ENCODE data around the gene LINGO1. TPM values are rescaled to one million over a fixed set of nuclear protein-coding genes. Genes with fewer than 3 reads are reported as not detected.

The LINGO1 gene, protein sequence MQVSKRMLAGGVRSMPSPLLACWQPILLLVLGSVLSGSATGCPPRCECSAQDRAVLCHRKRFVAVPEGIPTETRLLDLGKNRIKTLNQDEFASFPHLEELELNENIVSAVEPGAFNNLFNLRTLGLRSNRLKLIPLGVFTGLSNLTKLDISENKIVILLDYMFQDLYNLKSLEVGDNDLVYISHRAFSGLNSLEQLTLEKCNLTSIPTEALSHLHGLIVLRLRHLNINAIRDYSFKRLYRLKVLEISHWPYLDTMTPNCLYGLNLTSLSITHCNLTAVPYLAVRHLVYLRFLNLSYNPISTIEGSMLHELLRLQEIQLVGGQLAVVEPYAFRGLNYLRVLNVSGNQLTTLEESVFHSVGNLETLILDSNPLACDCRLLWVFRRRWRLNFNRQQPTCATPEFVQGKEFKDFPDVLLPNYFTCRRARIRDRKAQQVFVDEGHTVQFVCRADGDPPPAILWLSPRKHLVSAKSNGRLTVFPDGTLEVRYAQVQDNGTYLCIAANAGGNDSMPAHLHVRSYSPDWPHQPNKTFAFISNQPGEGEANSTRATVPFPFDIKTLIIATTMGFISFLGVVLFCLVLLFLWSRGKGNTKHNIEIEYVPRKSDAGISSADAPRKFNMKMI
- 25.1 TPM for polyA plus RNA-seq (2013, experiment 1 of 2)
- polyA plus RNA-seq (2013, experiment 2 of 2) = 20.0 TPM

DNA sequence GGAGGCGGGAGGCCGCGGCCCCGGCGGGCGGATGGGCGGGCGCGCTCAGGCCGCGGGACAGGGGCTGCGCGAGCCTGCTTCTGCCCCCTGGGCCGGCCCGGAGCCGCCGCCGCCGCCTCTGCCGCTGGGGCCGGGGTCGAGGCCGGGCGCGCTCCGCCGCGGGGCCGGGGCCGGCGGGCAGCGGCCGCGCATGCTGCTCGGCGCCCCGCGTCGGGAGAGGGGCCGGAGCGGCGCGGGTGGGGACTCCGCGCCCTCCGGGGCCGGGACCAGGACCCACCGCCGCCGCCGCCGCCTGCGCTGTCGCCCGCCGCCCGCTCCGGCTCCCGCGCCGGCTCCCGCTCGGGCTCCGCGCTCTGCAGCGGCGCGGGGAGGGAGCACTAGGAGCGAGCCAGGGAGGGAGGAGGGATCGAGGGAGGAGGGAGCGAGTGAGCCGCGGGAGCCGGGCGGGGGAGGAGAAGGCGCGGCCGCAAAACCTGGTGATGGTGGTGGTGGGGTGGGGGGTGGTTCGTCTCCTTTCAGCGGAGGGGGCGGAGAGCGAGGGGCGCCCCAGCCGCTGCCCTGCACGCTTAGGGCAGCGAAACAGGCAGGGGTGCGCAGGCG is at the start of gene LINGO1:
Gene LINGO1 (minus strand): TSS at position 379 of the 600 bp plus-strand sequence. CDS start 597 bp downstream, outside the sequence.
- Histone ChIP-seq H3K27ac (ENCODE audit: low read depth, low read length, severe bottlenecking) (no peak within 1 kb of the TSS), H3K4me3 (ENCODE audit: extremely low read depth, insufficient read depth, low read length, poor library complexity, severe bottlenecking) (peak within 1 kb of the TSS; percentile 41), H3K36me3 (ENCODE audit: control insufficient read depth, insufficient read depth, low read length) (no peaks in the 10 kb centered on the region), H3K4me1 (ENCODE audit: control insufficient read depth, insufficient read depth, low read length, poor library complexity, severe bottlenecking) (peaks cover 19% of the 10 kb centered on the region), H3K9me3 (ENCODE audit: control insufficient read depth, low read length) (no peaks in the 10 kb centered on the region)
- WGBS, 2 experiments (ENCODE audit: insufficient coverage in 2 of 2) = 0 to 1% methylated on average over 22 to 49 of the region's 88 CpGs

DNA sequence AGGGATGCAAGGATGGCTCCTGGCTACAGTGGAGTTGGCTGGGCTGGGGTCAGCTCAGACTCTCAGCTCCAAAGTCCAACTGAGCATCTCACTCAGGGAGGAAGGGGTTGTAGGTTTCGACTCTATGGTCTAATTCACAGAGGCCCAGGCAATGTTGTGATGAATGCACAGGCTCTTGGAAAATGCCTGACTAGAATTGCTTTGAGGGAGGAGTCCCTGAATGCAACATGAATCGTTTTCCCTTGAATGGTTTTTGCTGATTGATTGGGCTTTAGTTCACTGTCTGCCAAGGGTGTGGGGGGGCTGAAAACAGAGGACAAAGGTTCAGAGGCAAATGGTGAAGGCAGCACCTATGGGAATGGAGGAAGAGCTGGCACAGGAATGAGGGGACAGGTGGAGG is 48.6 kb upstream of the LINGO1 start:
- no peak overlapping the region for H3K4me3 ChIP-seq (ENCODE audit: extremely low read depth, insufficient read depth, low read length, poor library complexity, severe bottlenecking)
- 55 to 64% methylated on average over 2 of the region's 2 CpGs for WGBS, 2 experiments (ENCODE audit: insufficient coverage in 2 of 2)

DNA sequence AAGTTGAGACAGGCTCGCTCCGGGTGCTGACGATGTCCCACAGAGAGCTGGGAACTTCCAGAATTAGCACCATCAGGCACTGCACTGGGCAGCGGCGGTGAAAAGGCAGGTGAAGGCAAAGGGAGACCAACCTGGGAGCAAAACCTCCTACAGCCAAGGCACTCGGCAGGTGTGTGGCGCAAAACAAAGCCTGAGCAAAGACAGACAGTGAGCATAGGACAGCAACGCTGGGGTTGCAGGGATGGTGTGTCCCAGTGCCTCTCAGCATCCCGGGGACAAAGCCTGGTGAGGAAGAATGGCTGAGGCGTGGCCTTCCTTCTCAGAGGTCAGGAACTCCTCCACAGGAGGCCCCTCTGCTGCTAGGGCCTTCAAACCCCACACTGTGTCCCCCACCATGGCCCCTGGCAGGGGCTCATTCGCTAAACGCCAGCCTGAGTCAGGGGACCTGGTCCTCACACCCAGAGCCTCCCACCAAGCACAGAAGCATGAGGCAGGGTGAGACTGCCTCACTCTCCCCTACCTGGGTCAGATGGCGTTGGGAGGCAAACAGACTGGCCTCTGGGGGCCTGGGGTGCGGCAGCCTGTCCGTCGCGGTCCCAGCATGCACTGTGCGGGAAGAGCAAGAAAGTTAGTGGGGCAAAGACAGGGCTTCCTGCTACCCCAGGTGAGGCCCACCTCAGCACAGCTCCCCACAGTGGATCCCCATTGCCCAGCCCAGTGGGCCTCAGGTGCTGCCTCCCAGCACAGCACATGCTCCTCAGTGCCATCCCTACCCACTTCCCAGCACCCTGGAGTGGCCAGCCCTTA is 44.1 kb upstream of the LINGO1 start:
- Histone ChIP-seq H3K9me3 (ENCODE audit: control insufficient read depth, low read length) (no peaks in the 10 kb centered on the region), H3K27ac (ENCODE audit: low read depth, low read length, severe bottlenecking) (no peak overlapping the region), H3K4me1 (ENCODE audit: control insufficient read depth, insufficient read depth, low read length, poor library complexity, severe bottlenecking) (no peaks in the 10 kb centered on the region), H3K4me3 (ENCODE audit: extremely low read depth, insufficient read depth, low read length, poor library complexity, severe bottlenecking) (no peak overlapping the region), H3K36me3 (ENCODE audit: control insufficient read depth, insufficient read depth, low read length) (no peaks in the 10 kb centered on the region)
- 78 to 84% methylated on average over 16 to 17 of the region's 18 CpGs for WGBS, 2 experiments (ENCODE audit: insufficient coverage in 2 of 2)

More for the DNA sequence above, 48.6 kb upstream of the LINGO1 start:
- no peaks in the 10 kb centered on the region for H3K9me3 ChIP-seq (ENCODE audit: control insufficient read depth, low read length)
- no peaks in the 10 kb centered on the region for H3K36me3 ChIP-seq (ENCODE audit: control insufficient read depth, insufficient read depth, low read length)
- H3K4me1 ChIP-seq (ENCODE audit: control insufficient read depth, insufficient read depth, low read length, poor library complexity, severe bottlenecking) = no peaks in the 10 kb centered on the region
- H3K27ac ChIP-seq (ENCODE audit: low read depth, low read length, severe bottlenecking) = no peak overlapping the region

- Histone ChIP-seq H3K4me1 (ENCODE audit: control insufficient read depth, insufficient read depth, low read length, poor library complexity, severe bottlenecking) (no peaks in the 10 kb centered on the region), H3K27ac (ENCODE audit: low read depth, low read length, severe bottlenecking) (no peak overlapping the region), H3K36me3 (ENCODE audit: control insufficient read depth, insufficient read depth, low read length) (no peaks in the 10 kb centered on the region), H3K4me3 (ENCODE audit: extremely low read depth, insufficient read depth, low read length, poor library complexity, severe bottlenecking) (no peak overlapping the region), H3K9me3 (ENCODE audit: control insufficient read depth, low read length) (no peaks in the 10 kb centered on the region)
- 78 to 89% methylated on average over 4 of the region's 5 CpGs for WGBS, 2 experiments (ENCODE audit: insufficient coverage in 2 of 2)
Measured at GRCh38 chr15:77675806-77676415, 43.2 kb upstream of the LINGO1 start.

GRCh38 chr15:77674327-77674726 is 41.6 kb upstream of the LINGO1 start:
- WGBS, 2 experiments (ENCODE audit: insufficient coverage in 2 of 2) = 89 to 93% methylated on average over 7 of the region's 7 CpGs
- Histone ChIP-seq H3K27ac (ENCODE audit: low read depth, low read length, severe bottlenecking) (no peak overlapping the region), H3K4me1 (ENCODE audit: control insufficient read depth, insufficient read depth, low read length, poor library complexity, severe bottlenecking) (no peaks in the 10 kb centered on the region), H3K4me3 (ENCODE audit: extremely low read depth, insufficient read depth, low read length, poor library complexity, severe bottlenecking) (no peak overlapping the region), H3K36me3 (ENCODE audit: control insufficient read depth, insufficient read depth, low read length) (no peaks in the 10 kb centered on the region), H3K9me3 (ENCODE audit: control insufficient read depth, low read length) (no peaks in the 10 kb centered on the region)

DNA sequence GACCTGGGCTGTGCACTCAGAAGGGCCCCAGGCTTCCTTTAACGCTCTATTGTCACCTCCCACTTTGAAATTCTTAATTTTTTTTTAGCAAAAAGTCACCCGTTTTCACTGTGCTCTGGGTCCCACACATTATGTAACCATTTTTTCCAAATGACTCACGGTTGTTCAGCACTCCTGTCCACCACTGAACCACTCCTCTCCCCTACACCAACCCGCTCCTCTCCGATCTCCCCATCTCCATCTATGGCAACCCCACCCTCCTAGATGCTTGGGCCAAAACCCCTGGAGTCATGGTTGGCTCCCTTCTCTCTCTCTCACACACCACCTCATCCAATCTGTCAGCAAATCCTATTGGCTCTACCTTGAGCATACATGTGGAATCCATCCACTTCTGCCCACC is 41.2 kb upstream of the LINGO1 start:
- Histone ChIP-seq H3K27ac (ENCODE audit: low read depth, low read length, severe bottlenecking) (no peak overlapping the region), H3K9me3 (ENCODE audit: control insufficient read depth, low read length) (no peaks in the 10 kb centered on the region), H3K4me1 (ENCODE audit: control insufficient read depth, insufficient read depth, low read length, poor library complexity, severe bottlenecking) (no peaks in the 10 kb centered on the region), H3K4me3 (ENCODE audit: extremely low read depth, insufficient read depth, low read length, poor library complexity, severe bottlenecking) (no peak overlapping the region), H3K36me3 (ENCODE audit: control insufficient read depth, insufficient read depth, low read length) (no peaks in the 10 kb centered on the region)
- 88 to 94% methylated on average over 4 to 5 of the region's 5 CpGs for WGBS, 2 experiments (ENCODE audit: insufficient coverage in 2 of 2)

GRCh38 chr15:77672135-77672534 is 39.4 kb upstream of the LINGO1 start:
- WGBS, 2 experiments (ENCODE audit: insufficient coverage in 2 of 2) = 49 to 56% methylated on average over 3 to 5 of the region's 7 CpGs
- Histone ChIP-seq H3K36me3 (ENCODE audit: control insufficient read depth, insufficient read depth, low read length) (no peaks in the 10 kb centered on the region), H3K4me3 (ENCODE audit: extremely low read depth, insufficient read depth, low read length, poor library complexity, severe bottlenecking) (no peak overlapping the region), H3K4me1 (ENCODE audit: control insufficient read depth, insufficient read depth, low read length, poor library complexity, severe bottlenecking) (no peaks in the 10 kb centered on the region), H3K9me3 (ENCODE audit: control insufficient read depth, low read length) (no peaks in the 10 kb centered on the region), H3K27ac (ENCODE audit: low read depth, low read length, severe bottlenecking) (no peak overlapping the region)

GRCh38 chr15:77671362-77672056 is 38.8 kb upstream of the LINGO1 start:
- H3K27ac ChIP-seq (ENCODE audit: low read depth, low read length, severe bottlenecking) = no peak overlapping the region

GRCh38 chr15:77670558-77671361 is 38.0 kb upstream of the LINGO1 start:
- Histone ChIP-seq H3K36me3 (ENCODE audit: control insufficient read depth, insufficient read depth, low read length) (no peaks in the 10 kb centered on the region), H3K4me1 (ENCODE audit: control insufficient read depth, insufficient read depth, low read length, poor library complexity, severe bottlenecking) (no peaks in the 10 kb centered on the region), H3K27ac (ENCODE audit: low read depth, low read length, severe bottlenecking) (no peak overlapping the region), H3K9me3 (ENCODE audit: control insufficient read depth, low read length) (no peaks in the 10 kb centered on the region), H3K4me3 (ENCODE audit: extremely low read depth, insufficient read depth, low read length, poor library complexity, severe bottlenecking) (no peak overlapping the region)
- 77 to 86% methylated on average over 4 to 5 of the region's 5 CpGs for WGBS, 2 experiments (ENCODE audit: insufficient coverage in 2 of 2)

More at GRCh38 chr15:77671362-77672056, 38.8 kb upstream of the LINGO1 start:
- Histone ChIP-seq H3K36me3 (ENCODE audit: control insufficient read depth, insufficient read depth, low read length) (no peaks in the 10 kb centered on the region), H3K4me3 (ENCODE audit: extremely low read depth, insufficient read depth, low read length, poor library complexity, severe bottlenecking) (no peak overlapping the region), H3K4me1 (ENCODE audit: control insufficient read depth, insufficient read depth, low read length, poor library complexity, severe bottlenecking) (no peaks in the 10 kb centered on the region), H3K9me3 (ENCODE audit: control insufficient read depth, low read length) (no peaks in the 10 kb centered on the region)
- 83% methylated on average over 8 to 12 of the region's 13 CpGs for WGBS, 2 experiments (ENCODE audit: insufficient coverage in 2 of 2)

All from mesodermal cell (in vitro differentiated cells).